ENCODE measurements around the gene ZFYVE21.

Gene ZFYVE21

DNA sequence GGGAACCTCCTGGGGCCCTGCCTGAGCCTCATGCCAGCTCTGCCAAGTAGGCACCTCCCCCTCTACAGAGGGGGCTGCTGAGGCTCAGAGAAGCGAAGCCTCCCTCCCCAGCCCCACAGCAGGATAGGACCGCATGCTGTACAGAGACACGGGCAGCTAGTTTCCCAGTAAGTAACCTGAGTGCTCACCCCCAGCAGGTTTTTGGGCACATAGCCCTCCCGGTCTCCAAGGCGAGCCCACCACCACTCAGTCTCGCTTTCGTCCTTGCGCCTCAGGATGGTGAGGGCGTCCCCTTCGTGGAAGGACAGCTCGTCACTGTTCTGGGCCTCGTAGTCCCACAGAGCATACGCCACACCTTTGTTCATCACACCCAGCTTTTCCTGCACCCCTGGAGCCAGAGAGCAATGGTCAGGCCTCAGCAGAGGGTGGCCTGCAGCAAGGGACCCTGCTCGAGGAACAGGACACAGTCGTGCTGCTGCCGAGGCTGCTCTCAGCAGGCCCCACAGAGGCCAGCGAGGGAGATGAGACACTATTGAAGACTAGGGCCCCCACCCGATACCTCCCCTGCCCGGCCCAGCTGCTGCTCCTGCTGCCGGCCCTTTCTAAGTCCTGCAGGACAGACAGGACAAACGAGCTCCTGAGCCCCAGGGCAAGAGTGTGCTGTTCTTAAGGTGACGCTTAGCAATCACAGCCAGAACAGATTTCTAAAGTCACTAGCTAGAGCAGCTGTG lies 20.4 kb downstream of the ZFYVE21 start:
- no peak for DNase-seq (ENCODE audit: low spot score)
- TF ChIP-seq, protein P1, sequence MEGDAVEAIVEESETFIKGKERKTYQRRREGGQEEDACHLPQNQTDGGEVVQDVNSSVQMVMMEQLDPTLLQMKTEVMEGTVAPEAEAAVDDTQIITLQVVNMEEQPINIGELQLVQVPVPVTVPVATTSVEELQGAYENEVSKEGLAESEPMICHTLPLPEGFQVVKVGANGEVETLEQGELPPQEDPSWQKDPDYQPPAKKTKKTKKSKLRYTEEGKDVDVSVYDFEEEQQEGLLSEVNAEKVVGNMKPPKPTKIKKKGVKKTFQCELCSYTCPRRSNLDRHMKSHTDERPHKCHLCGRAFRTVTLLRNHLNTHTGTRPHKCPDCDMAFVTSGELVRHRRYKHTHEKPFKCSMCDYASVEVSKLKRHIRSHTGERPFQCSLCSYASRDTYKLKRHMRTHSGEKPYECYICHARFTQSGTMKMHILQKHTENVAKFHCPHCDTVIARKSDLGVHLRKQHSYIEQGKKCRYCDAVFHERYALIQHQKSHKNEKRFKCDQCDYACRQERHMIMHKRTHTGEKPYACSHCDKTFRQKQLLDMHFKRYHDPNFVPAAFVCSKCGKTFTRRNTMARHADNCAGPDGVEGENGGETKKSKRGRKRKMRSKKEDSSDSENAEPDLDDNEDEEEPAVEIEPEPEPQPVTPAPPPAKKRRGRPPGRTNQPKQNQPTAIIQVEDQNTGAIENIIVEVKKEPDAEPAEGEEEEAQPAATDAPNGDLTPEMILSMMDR (IDR thresholded peaks at IDR 0.05; ENCODE audit: extremely low read depth, missing control alignments) = no peak

DNA sequence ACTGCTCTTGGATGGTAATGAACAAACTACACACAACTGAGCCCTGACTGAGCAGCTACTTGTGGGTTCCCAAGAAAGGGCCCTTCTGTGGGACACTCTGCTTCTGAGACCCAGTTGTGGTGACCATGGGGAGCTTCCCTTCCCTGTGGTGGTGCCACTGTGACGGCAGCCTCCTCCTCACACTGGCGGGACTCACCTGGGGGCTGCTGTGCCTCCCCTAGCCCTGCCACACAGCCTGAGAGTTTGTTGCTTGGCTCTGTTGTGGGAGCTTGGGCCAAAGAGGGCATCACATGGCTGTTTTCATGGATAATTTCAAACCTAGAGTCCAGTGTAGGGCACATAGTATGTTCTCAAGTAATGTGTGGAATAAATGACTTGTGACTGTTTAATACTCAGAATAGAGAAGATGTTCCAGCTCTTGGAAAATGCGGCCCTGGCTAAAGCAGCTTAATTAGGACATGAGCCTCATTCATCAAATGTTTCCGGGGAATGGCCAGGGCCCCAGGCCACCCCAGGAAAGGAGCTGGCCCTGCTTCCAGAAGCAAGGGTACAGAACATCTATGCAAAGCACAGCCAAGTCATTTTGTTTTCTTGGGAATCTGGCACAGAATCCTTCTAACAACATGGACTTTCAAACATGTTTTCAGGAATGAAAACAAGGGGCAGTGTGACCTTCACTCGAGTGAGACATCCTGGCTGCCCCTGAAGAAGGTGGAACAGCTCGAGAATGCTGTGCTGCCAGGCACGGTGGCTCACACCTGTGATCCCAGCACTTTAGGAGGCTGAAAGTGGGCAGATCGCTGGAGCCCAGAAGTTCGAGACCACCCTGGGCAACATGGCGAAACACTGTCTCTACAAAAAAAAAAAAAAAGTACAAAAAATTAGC lies 21.2 kb downstream of the ZFYVE21 start:
- no peak for DNase-seq (ENCODE audit: low spot score)
- TF ChIP-seq, protein P1 (IDR thresholded peaks at IDR 0.05; ENCODE audit: extremely low read depth, missing control alignments) = no peak

DNA sequence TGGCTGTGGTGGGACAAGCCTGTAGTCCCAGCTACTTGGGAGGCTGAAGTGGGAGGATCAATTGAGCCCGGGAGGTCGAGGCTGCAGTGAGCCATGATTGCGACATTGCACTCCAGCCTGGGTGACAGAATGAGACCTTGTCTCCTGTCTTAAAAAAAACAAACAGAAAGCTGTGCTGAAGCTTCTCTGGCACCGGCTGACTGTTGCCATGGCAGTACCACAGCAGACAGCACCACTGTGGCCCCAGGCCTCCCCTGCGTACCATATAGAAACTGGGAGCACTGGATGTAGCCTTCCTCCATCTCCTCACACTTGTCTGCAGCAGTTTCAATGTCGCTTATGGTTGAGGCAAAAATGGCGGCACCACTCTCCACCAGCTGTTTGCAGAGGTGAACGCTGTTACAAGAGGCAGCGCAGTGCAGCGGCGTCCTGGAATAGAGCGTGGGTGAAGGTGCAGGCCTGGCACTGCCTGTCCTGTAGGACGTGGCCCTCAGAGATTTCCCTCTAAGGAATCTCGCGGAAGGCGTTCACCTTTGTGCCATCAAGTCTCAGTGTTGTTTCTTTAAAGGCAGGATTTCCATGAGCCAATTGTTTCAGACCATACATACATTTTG lies 21.9 kb downstream of the ZFYVE21 start:
- TF ChIP-seq, protein P1 (IDR thresholded peaks at IDR 0.05; ENCODE audit: extremely low read depth, missing control alignments) = no peak
- DNase-seq (ENCODE audit: low spot score) = no peak

DNA sequence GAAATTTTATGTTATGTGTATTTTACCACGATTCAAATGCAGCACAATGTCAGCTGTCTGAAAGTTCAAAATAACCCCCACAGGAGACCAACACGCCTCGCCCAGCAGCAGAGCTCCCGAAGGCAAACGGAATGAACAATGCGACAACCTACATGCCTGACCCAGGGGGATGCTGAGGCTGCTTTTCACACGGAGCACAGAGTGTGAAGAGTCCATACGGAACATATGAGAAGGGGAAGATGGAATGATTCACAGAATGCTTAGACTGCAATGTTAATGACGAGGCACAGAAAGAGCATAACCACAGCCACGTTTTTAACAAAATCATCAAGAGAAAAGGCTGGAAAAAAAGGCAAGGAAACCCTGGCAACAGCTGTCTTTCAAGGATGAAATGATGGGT lies 22.6 kb downstream of the ZFYVE21 start:
- TF ChIP-seq, protein P1 (IDR thresholded peaks at IDR 0.05; ENCODE audit: extremely low read depth, missing control alignments) = no peak
- DNase-seq (ENCODE audit: low spot score) = no peak

DNA sequence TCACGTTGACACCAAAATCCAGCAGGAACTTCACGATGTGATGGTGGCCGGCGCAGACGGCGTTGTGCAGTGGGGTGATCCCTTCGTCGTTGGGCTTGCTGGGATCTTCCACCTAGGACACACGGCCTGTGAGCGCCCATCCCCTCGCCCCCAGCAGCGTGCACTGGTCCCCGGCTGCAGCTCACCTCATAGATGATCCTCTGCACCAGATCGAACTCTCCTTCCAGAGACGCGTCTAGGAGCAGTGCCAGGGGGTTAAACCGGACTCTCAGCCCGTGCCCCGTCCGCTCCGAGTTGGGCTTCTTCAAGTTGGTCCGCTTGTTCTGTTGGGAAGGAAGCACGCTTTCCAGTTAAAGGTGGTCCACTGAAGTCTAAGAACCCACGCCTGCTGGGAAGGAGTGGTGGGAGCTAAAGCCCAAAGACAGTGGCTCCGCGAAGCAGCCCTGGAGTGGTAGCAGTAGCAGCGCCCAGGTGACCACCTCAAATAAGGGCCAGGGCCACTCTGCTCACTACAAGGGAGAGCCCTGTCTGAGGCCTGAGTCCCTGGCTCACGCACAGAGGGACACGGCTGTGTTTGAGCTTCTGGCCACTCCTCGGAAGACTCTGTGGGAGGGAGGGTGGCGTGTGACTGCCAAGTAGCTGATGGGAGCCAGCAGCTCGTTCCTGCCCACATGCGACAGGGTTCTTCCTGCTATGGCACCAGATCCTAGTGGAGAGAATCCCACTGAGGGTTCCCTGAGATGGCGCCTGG lies 23.3 kb downstream of the ZFYVE21 start:
- DNase-seq (ENCODE audit: low spot score) = no peak
- TF ChIP-seq, protein P1 (IDR thresholded peaks at IDR 0.05; ENCODE audit: extremely low read depth, missing control alignments) = no peak

DNA sequence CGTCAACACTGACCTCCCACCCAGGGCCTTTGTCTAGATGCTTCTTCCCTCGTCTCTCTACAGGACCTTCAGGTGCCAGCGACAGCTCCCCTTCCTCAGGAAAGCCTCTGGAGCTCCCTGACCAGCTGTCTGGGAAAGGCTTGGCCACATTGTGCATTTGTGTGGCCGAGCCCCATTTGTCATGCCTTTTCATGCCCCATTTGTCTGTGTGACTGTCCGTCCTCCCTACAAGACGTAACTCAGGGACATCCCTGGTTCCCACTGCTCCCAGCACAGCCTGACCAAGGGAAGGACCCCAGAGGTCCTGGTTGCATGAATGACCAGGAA lies 23.8 kb downstream of the ZFYVE21 start:
- TF ChIP-seq, protein P1 (IDR thresholded peaks at IDR 0.05; ENCODE audit: extremely low read depth, missing control alignments) = no peak
- no peak for DNase-seq (ENCODE audit: low spot score)

Measured in GM20000 (cell line).